ENCODE results near the gene FARP2. TPM values are rescaled to one million over a fixed set of nuclear protein-coding genes. Genes with fewer than 3 reads are reported as not detected.

The FARP2 gene
- total and polyA plus RNA-seq, 2 of the 13 experiments (the other 11 are each of a cell fraction or from before 2014, with no cell fraction given), result 28.0 to 45.4 TPM

DNA sequence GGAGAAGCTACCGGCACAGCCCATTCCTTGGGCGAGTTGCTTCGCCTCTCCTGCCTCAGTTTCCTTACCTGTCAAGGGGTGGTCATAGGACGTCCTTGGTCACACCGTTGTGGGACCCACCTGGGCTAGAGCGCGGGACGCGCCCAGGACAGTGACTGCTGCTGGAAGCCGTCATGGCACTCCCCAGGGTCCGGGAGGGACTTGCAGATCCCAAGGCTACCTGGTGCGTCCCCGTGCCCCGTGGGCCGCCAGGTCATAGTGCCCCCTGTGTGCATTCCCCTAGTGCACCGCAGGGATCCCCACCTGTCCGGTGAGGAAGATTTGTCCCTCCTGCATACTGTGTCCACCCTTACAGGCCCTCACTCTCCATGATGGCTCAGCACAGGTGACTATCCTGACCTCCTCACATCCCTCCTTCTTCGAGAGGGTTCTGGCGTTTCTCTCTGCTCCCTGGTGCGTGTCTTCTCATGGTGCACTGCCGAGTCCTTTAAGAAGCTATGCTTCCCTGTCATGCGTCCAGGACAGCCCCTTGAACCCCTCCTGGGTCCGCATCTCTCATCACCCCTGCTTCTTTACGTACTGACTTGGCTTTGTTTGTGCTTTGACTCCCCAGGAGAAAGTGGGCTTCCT, 153.2 kb downstream of the FARP2 start (continued):
- TF ChIP-seq, protein P1, sequence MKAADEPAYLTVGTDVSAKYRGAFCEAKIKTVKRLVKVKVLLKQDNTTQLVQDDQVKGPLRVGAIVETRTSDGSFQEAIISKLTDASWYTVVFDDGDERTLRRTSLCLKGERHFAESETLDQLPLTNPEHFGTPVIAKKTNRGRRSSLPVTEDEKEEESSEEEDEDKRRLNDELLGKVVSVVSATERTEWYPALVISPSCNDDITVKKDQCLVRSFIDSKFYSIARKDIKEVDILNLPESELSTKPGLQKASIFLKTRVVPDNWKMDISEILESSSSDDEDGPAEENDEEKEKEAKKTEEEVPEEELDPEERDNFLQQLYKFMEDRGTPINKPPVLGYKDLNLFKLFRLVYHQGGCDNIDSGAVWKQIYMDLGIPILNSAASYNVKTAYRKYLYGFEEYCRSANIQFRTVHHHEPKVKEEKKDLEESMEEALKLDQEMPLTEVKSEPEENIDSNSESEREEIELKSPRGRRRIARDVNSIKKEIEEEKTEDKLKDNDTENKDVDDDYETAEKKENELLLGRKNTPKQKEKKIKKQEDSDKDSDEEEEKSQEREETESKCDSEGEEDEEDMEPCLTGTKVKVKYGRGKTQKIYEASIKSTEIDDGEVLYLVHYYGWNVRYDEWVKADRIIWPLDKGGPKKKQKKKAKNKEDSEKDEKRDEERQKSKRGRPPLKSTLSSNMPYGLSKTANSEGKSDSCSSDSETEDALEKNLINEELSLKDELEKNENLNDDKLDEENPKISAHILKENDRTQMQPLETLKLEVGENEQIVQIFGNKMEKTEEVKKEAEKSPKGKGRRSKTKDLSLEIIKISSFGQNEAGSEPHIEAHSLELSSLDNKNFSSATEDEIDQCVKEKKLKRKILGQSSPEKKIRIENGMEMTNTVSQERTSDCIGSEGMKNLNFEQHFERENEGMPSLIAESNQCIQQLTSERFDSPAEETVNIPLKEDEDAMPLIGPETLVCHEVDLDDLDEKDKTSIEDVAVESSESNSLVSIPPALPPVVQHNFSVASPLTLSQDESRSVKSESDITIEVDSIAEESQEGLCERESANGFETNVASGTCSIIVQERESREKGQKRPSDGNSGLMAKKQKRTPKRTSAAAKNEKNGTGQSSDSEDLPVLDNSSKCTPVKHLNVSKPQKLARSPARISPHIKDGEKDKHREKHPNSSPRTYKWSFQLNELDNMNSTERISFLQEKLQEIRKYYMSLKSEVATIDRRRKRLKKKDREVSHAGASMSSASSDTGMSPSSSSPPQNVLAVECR (CRISPR knock-in tag; IDR thresholded peaks at IDR 0.05; ENCODE audit: borderline replicate concordance), result no peak; the same call in 1 of the 2 replicates
- TF ChIP-seq, protein P2, sequence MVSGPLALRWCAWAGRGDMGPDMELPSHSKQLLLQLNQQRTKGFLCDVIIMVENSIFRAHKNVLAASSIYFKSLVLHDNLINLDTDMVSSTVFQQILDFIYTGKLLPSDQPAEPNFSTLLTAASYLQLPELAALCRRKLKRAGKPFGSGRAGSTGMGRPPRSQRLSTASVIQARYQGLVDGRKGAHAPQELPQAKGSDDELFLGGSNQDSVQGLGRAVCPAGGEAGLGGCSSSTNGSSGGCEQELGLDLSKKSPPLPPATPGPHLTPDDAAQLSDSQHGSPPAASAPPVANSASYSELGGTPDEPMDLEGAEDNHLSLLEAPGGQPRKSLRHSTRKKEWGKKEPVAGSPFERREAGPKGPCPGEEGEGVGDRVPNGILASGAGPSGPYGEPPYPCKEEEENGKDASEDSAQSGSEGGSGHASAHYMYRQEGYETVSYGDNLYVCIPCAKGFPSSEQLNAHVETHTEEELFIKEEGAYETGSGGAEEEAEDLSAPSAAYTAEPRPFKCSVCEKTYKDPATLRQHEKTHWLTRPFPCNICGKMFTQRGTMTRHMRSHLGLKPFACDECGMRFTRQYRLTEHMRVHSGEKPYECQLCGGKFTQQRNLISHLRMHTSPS (CRISPR knock-in tag; IDR thresholded peaks at IDR 0.05; ENCODE audit: low read depth), result no peak
- TF ChIP-seq IKZF4 (CRISPR knock-in tag; IDR thresholded peaks at IDR 0.05; ENCODE audit: borderline replicate concordance, low read depth, not compliant biosample characterization), result no peak
- no peak for TF ChIP-seq SMYD3 (CRISPR knock-in tag; IDR thresholded peaks at IDR 0.05)
- no peak for TF ChIP-seq TBX3 (IDR thresholded peaks at IDR 0.05; ENCODE audit: borderline replicate concordance)
- no peak for TF ChIP-seq ZBTB20 (CRISPR knock-in tag; IDR thresholded peaks at IDR 0.05; ENCODE audit: borderline replicate concordance, low read depth)
- no peak for TF ChIP-seq ZNF12 (CRISPR knock-in tag; IDR thresholded peaks at IDR 0.05)
- no peak for TF ChIP-seq STAG1 (CRISPR knock-in tag; IDR thresholded peaks at IDR 0.05)
- no peak for TF ChIP-seq ZNF589 (CRISPR knock-in tag; conservative IDR thresholded peaks at IDR 0.05)
- TF ChIP-seq, protein P3, sequence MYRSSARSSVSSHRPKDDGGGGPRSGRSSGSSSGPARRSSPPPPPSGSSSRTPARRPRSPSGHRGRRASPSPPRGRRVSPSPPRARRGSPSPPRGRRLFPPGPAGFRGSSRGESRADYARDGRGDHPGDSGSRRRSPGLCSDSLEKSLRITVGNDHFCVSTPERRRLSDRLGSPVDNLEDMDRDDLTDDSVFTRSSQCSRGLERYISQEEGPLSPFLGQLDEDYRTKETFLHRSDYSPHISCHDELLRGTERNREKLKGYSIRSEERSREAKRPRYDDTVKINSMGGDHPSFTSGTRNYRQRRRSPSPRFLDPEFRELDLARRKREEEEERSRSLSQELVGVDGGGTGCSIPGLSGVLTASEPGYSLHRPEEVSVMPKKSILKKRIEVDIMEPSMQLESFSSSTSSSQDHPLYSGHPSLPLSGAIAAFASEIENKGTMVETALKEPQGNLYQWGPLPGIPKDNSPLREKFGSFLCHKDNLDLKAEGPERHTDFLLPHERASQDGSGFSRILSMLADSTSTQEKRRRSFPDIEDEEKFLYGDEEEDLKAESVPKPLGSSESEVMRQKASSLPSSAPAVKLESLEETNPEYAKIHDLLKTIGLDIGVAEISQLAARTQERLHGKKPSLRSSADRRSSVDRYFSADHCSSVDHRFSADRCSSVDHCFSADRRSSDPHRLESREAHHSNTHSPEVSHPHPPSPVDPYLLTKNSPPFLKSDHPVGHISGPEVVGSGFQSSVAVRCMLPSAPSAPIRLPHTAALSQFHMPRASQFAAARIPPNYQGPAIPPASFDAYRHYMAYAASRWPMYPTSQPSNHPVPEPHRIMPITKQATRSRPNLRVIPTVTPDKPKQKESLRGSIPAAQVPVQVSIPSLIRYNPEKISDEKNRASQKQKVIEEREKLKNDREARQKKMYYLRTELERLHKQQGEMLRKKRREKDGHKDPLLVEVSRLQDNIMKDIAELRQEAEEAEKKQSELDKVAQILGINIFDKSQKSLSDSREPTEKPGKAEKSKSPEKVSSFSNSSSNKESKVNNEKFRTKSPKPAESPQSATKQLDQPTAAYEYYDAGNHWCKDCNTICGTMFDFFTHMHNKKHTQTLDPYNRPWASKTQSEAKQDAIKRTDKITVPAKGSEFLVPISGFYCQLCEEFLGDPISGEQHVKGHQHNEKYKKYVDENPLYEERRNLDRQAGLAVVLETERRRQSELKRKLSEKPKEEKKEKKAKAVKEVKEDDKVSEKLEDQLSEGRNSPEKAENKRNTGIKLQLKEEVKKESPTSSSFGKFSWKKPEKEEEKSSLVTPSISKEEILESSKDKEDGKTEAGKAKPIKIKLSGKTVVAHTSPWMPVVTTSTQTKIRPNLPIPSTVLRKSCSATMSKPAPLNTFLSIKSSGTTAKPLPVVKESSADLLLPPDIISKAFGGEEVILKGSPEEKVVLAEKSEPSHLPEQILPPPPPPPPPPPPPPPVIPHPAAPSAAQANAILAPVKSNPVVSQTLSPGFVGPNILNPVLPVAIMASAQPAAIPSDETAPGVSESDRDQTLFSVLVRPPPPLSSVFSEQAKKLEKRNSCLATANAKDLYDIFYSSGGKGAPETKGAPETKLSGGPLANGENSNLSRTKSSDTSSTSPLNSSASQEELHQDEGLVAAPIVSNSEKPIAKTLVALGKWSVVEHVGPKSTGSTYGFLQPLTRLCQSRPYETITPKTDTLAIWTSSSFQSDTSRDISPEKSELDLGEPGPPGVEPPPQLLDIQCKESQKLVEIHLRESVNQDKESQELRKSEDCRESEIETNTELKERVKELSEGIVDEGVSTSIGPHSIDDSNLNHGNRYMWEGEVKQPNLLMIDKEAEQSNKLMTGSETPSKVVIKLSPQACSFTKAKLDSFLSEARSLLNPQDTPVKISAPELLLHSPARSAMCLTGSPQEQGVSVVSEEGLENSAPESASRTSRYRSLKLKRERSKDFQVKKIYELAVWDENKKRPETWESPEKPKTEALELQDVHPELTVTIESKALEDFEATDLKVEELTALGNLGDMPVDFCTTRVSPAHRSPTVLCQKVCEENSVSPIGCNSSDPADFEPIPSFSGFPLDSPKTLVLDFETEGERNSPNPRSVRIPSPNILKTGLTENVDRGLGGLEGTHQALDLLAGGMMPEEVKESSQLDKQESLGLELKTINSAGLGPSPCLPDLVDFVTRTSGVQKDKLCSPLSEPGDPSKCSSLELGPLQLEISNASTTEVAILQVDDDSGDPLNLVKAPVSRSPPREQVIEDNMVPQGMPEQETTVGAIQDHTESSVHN (CRISPR knock-in tag; IDR thresholded peaks at IDR 0.05), result no peak
- no peak for TF ChIP-seq ATF7 (IDR thresholded peaks at IDR 0.05)
- TF ChIP-seq ATF7 (CRISPR knock-in tag; IDR thresholded peaks at IDR 0.05), result no peak
- TF ChIP-seq MIER3 (CRISPR knock-in tag; IDR thresholded peaks at IDR 0.05; ENCODE audit: borderline replicate concordance), result no peak
- TF ChIP-seq TOE1 (CRISPR knock-in tag; IDR thresholded peaks at IDR 0.05), result no peak

All from HepG2 (cell line).